ENCODE data around the gene MYORG. TPM values are rescaled to one million over a fixed set of nuclear protein-coding genes. Genes with fewer than 3 reads are reported as not detected.

MYORG gene
- total and polyA plus RNA-seq, 10 of the 15 experiments (the other 5 are each of a cell fraction or from before 2014, with no cell fraction given), result 0.05 to 0.36 (median 0.10) TPM; not detected in 1

DNA sequence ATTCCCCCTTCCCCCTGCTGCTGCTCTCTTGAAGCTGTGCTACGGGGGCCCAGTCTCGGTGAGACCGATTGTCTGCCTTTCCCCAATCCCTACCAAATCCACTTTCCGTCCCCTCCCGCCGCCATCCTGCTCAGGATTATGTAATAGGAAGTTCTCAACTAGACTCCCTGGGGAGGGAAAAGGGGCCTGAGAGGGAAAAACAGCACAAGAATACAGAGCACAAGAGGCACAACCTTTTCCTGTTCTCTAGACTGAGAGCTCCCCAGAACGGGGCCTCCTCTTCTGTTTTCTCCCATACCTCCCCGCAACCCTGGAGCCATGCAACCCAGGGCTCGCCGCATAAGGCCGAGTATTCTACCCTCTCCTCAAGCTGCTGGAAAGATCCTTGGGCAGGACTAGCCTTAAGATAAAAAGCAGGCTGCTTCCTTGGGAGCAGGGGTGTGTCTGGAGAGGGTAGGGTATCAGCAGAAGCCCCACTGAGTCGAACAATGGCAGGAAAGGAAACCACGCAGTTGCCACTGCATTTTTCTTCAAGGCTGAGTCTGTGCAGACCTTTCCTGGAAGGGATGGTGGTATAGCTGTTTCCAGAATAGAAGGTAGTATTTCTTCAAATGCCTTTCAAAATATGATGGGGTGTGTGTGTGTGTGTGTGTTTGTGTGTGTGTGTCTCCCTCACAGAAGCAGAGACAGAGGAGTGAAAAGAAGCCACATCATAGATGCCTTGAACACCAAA is 12.9 kb downstream of the MYORG start:
- H3K27ac ChIP-seq (ENCODE audit: control insufficient read depth, insufficient read depth), result no peak overlapping the region
- H3K9ac ChIP-seq (ENCODE audit: control insufficient read depth, insufficient read depth, low read length), result no peak overlapping the region
- 57% methylated on average over 13 of the region's 13 CpGs for WGBS (ENCODE audit: insufficient coverage, insufficient replicate concordance, low lambda C conversion rate, missing lambda C conversion rate)
- DNase-seq (ENCODE audit: low read depth, low spot score) (no peak), FAIRE-seq (no peak), ATAC-seq (no peak)
- POLR2A ChIA-PET, result no interaction called here
- no peaks in the 10 kb centered on the region for H3K27me3 ChIP-seq (replicated peaks in 1 of 2; ENCODE audit: control insufficient read depth in 2 of 2, insufficient read depth in 2 of 2, low read length in 1 of 2)
- H2AFZ ChIP-seq (ENCODE audit: control insufficient read depth, low read depth, low read length), result no peak overlapping the region
- H3K9me3 ChIP-seq (replicated peaks; ENCODE audit: control insufficient read depth, insufficient read depth, low read length), result peaks cover 2% of the 10 kb centered on the region; the same call in 1 of the 3 replicates
- H3K4me2 ChIP-seq (ENCODE audit: control insufficient read depth, insufficient read depth), result no peak overlapping the region
- intact Hi-C loops (cut with micrococcal nuclease; ENCODE audit: unreplicated experiment) (no loop called here), in situ Hi-C loops (cut with MboI) (no loop called here)
- H3K4me1 ChIP-seq (ENCODE audit: control insufficient read depth, insufficient read depth, low read length), result no peaks in the 10 kb centered on the region
- SMC1A ChIA-PET (ENCODE audit: uncharacterized antibody, unreplicated experiment), result no interaction called here
- RAD21 ChIA-PET (ENCODE audit: unreplicated experiment), result no interaction called here
- BruUV-seq (replicated peaks), result no TSS peak
- H3K79me2 ChIP-seq (ENCODE audit: control insufficient read depth, insufficient read depth, low read length), result no peaks in the 10 kb centered on the region
- CTCF ChIA-PET, result no interaction called here
- no peak overlapping the region for H3K4me3 ChIP-seq
- TF ChIP-seq CBFB (IDR thresholded peaks at IDR 0.05; ENCODE audit: low read depth) (no peak), MEF2A (IDR thresholded peaks at IDR 0.05; ENCODE audit: insufficient read depth, low read depth, low read length) (no peak), POU2F2 (IDR thresholded peaks at IDR 0.05; ENCODE audit: borderline replicate concordance, low read depth, low read length) (no peak), PAX5 (IDR thresholded peaks at IDR 0.05; ENCODE audit: borderline replicate concordance, low read depth, low read length) (no peak), TCF3 (IDR thresholded peaks at IDR 0.05; ENCODE audit: borderline replicate concordance, insufficient read depth, low read depth, low read length) (no peak), FOXK2 (IDR thresholded peaks at IDR 0.05) (no peak), NR2C2 (IDR thresholded peaks at IDR 0.05; ENCODE audit: borderline replicate concordance, control insufficient read depth, insufficient read length, low read depth) (no peak), EGR1 (IDR thresholded peaks at IDR 0.05; ENCODE audit: borderline replicate concordance in 1 of 2, low read depth in 2 of 2, low read length in 2 of 2) (no peak), PML (IDR thresholded peaks at IDR 0.05; ENCODE audit: low read length) (no peak), HDAC2 (IDR thresholded peaks at IDR 0.05) (no peak), YBX1 (IDR thresholded peaks at IDR 0.05) (no peak), KAT2A (conservative IDR thresholded peaks at IDR 0.05; ENCODE audit: control insufficient read depth, low read depth, low read length) (no peak), RBBP5 (conservative IDR thresholded peaks at IDR 0.05) (no peak), YY1 (IDR thresholded peaks at IDR 0.05; ENCODE audit: low read depth, low read length) (no peak)
- TF ChIP-seq, protein P1, sequence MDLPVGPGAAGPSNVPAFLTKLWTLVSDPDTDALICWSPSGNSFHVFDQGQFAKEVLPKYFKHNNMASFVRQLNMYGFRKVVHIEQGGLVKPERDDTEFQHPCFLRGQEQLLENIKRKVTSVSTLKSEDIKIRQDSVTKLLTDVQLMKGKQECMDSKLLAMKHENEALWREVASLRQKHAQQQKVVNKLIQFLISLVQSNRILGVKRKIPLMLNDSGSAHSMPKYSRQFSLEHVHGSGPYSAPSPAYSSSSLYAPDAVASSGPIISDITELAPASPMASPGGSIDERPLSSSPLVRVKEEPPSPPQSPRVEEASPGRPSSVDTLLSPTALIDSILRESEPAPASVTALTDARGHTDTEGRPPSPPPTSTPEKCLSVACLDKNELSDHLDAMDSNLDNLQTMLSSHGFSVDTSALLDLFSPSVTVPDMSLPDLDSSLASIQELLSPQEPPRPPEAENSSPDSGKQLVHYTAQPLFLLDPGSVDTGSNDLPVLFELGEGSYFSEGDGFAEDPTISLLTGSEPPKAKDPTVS (IDR thresholded peaks at IDR 0.05; ENCODE audit: low read depth, low read length), result no peak
- TF ChIP-seq, protein P2, sequence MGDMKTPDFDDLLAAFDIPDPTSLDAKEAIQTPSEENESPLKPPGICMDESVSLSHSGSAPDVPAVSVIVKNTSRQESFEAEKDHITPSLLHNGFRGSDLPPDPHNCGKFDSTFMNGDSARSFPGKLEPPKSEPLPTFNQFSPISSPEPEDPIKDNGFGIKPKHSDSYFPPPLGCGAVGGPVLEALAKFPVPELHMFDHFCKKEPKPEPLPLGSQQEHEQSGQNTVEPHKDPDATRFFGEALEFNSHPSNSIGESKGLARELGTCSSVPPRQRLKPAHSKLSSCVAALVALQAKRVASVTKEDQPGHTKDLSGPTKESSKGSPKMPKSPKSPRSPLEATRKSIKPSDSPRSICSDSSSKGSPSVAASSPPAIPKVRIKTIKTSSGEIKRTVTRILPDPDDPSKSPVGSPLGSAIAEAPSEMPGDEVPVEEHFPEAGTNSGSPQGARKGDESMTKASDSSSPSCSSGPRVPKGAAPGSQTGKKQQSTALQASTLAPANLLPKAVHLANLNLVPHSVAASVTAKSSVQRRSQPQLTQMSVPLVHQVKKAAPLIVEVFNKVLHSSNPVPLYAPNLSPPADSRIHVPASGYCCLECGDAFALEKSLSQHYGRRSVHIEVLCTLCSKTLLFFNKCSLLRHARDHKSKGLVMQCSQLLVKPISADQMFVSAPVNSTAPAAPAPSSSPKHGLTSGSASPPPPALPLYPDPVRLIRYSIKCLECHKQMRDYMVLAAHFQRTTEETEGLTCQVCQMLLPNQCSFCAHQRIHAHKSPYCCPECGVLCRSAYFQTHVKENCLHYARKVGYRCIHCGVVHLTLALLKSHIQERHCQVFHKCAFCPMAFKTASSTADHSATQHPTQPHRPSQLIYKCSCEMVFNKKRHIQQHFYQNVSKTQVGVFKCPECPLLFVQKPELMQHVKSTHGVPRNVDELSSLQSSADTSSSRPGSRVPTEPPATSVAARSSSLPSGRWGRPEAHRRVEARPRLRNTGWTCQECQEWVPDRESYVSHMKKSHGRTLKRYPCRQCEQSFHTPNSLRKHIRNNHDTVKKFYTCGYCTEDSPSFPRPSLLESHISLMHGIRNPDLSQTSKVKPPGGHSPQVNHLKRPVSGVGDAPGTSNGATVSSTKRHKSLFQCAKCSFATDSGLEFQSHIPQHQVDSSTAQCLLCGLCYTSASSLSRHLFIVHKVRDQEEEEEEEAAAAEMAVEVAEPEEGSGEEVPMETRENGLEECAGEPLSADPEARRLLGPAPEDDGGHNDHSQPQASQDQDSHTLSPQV (IDR thresholded peaks at IDR 0.05), result no peak
- TF ChIP-seq, protein P3, sequence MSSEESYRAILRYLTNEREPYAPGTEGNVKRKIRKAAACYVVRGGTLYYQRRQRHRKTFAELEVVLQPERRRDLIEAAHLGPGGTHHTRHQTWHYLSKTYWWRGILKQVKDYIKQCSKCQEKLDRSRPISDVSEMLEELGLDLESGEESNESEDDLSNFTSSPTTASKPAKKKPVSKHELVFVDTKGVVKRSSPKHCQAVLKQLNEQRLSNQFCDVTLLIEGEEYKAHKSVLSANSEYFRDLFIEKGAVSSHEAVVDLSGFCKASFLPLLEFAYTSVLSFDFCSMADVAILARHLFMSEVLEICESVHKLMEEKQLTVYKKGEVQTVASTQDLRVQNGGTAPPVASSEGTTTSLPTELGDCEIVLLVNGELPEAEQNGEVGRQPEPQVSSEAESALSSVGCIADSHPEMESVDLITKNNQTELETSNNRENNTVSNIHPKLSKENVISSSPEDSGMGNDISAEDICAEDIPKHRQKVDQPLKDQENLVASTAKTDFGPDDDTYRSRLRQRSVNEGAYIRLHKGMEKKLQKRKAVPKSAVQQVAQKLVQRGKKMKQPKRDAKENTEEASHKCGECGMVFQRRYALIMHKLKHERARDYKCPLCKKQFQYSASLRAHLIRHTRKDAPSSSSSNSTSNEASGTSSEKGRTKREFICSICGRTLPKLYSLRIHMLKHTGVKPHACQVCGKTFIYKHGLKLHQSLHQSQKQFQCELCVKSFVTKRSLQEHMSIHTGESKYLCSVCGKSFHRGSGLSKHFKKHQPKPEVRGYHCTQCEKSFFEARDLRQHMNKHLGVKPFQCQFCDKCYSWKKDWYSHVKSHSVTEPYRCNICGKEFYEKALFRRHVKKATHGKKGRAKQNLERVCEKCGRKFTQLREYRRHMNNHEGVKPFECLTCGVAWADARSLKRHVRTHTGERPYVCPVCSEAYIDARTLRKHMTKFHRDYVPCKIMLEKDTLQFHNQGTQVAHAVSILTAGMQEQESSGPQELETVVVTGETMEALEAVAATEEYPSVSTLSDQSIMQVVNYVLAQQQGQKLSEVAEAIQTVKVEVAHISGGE (CRISPR knock-in tag; IDR thresholded peaks at IDR 0.05), result no peak
- no peaks in the 10 kb centered on the region for H3K36me3 ChIP-seq (ENCODE audit: control insufficient read depth in 2 of 2, insufficient read depth in 2 of 2, low read length in 1 of 2)
- no peaks in the 10 kb centered on the region for H4K20me1 ChIP-seq (ENCODE audit: control insufficient read depth, insufficient read depth)

Measured in GM12878 (cell line).